HG02938 (cell line): ENCODE results near the gene ARSG.
A peak's percentile ranks its signal among the peaks of the same experiment; 100 is the strongest.
"Not testable (repeated sequence)": the region's sequence is repeated elsewhere in the genome, so short reads cannot be mapped to it uniquely, and the experiment has no call there.

Experiments
- ATAC-seq: cut with Tn5 transposase; IDR thresholded peaks from one replicate; pipeline ENCODE4 v1.9.1; 2021; ENCODE audit warnings: mild to moderate bottlenecking, moderate library complexity; ENCODE audit not compliant: unreplicated experiment

Gene ARSG

DNA sequence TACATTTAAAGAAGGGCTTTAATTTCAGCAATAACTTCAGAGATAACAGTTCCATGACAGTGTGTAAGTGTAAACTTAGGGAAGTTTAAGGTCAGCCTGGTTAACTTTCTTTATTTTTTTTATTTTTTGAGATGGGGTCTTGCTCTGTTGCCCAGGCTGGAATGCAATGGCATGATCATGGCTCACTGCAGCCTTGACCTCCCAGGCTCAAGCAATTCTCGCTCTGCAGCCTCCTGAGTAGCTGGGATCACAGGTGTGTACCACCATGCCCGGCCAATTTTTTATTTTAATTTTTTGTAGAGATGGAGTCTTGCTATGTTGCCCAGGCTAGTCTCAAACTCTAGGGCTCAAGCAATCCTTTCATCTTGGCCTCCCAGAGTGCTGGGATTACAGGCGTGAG is 15.0 kb upstream of the ARSG start:
- ATAC-seq: not testable (repeated sequence)

DNA sequence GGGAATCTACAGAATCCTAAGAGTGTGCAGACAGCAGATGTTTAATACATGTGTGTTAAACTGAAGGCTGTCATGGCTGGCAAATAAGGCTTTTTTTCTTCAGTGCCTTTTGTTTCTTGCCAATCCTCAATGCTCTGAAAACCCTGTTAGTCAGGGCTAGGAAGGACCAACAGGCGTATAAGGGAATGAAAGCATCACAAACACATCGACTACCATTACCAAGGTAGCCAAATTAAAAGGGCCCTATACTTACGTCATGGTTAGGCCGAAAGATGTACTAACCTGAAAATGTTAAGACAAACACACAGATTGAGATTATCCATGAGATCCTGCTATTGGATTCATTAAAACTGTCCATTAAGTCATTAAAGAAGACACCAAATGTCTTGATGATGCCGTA is 13.5 kb upstream of the ARSG start:
- ATAC-seq: no peak

DNA sequence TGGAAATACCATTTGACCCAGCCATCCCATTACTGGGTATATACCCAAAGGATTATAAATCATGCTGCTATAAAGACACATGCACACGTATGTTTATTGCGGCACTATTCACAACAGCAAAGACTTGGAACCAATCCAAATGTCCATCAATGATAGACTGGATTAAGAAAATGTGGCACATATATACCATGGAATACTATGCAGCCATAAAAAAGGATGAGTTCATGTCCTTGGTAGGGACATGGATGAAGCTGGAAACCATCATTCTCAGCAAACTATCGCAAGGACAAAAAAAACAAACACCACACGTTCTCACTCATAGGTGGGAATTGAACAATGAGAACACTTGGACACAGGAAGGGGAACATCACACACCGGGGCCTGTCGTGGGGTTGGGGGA is 9.3 kb upstream of the ARSG start:
- ATAC-seq: not testable (repeated sequence)

DNA sequence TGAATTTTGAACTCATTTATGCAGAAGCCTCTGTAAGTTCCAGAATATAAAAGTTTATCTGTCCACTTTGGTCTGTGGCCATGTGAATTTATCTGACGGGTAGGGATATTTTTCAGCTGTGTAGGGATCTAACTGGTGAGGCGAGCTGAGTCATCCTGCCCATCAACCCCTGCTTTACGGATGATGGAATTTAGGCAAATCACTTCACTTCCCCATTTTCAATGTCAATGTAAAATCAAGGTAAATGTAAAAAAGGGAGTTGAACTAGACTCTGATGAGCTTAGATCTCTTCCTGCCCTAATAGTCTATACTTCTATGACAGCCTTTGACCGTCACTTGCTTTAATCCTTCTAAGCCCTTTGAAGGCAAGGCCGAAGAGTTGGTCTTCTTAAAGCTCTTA is 2.9 kb upstream of the ARSG start:
- no peak for ATAC-seq

DNA sequence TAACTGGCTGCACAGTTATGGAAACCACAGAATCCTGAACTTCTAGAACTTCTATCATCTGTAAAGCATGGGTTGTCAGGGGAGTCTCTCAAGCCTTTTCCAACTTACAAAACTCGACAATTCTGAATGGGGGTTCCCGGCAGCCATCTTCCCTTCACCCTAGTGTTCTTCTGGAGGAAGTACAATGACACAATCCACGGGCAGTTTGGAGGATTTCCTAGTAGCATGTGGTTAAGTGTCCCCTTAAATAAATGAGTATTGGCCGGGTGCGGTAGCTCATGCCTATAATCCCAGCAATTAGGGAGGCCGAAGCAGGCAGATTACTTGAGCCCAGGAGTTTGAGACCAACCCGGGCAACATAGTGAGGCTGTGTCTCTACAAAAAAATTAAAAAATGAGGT is 2.5 kb upstream of the ARSG start:
- ATAC-seq: no peak

DNA sequence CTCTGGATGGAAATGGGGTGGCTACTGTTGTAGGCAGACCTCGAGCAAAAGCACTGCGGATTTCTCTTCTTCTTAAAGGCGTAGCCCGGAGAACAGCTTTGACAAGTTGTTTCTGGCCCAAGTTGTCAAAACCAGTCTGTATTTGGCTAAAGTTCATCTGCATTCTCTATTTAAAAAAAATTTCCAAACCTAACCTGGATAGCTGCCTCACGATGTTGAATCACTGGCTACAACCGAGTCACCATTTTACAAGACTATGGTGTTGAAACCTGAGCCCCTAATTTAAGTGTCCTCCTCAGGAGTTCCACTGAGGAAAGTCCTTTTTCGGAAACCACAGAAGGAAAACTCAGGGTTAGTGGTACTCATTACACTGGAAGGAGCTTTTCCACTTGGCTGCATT is 1.8 kb upstream of the ARSG start:
- no peak for ATAC-seq

DNA sequence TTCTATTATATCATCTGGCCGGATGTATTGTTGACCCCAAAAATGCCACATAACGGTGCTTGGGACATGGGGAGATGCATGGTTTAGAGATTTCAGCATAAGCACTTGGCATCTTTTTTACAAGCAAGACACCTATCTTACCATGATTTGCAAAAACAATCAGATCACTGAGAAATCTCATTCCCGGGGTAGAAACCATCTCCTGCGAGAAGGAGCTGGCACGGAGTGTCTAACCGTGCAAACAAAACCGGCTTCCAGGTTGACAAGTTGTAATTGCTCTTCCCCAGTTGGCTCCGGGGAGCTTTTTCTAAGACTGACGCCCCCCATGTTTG is 1.4 kb upstream of the ARSG start:
- ATAC-seq: no peak

DNA sequence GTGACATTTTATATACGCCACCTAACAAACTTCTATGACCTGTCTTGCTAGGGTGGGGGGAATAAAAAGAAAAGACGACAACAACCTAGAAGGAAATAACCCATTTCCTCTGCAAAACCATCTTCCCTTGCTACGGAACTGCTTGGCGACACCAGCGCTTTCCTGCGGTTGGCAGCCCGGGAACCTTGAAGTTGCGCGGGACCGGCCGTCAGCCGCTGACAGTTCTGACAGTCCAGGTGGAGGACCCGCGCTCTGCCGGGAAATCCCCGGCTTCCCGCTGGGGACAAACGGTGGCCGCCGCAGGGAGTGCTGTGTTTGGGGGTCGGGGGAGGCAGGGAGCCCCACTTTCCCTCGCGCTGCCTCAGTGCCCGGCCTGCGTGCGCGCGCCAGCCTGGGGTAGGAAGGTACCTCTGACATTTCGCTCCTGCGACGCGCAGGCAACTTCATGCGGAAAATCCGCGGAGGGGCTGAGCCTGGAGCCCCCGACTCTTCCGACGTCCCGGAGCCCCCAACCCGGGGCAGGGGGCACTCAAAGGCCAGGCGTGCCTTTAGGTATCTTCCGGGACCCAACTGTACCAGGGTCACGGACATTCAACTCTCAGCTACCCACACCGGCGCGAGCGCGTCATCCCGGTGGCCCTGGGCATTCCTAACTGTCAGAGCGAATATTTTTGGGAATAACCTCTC is 884 bp upstream of the ARSG start:
- no peak for ATAC-seq

DNA sequence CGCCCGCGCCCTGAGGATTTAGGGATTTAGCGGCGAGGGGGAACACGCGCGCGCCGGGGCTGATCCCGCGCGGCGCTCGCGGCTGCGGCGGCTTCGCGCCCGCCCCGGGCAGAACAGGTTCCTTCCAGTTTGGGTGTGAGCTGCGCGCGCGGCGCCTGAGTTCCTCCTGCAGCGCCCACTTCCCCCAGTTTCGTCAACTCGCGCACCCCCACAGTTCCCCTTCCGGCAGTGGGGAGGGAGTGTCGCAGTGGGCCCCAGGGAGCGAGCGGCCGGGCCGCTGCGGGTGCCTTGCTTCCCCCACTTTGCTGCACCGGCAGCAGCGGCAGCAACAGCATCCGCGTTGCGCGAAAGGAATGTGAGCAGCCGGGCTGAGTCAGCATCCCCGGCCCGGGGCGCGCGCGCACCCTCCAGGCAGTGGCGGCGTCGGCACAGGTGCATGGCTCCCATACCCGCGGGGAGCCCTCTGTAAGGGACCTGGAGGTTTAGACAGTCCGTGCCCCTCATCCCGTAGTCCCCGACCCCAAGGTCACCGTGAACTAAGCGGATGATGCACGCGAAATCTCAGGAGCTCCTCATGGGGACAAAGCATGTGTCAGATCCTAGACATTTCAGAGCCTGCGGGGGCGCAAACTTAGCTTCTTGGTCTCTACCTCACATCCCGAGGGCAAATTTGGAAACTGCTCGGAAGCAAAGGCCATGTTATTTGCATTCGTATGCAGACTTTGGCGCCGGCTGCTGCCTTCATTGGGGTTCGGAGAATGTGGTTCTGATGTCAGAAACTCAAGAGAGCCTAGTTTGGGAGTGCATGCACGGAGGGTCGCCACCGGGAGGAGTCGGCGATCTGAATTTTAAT is 767 bp downstream of the ARSG start:
- ATAC-seq: peak; percentile 62

DNA sequence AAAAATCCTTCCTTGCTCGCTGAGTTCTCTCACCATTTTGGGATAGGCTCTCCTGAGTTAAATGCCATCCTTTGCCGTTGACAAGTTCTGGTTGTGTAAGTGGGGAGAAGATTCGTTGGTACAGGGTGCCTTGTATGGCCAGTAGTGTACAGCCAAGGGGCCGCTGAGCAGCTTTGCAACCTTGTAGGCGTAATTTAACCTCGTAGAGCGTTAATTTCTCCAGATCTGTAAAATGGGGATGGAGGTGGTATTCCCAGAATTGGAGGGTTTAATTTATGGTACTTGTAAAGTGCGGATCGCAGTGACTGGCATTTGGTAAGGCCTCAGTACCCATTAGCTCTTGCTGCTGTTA is 1.4 kb downstream of the ARSG start:
- ATAC-seq: no peak

DNA sequence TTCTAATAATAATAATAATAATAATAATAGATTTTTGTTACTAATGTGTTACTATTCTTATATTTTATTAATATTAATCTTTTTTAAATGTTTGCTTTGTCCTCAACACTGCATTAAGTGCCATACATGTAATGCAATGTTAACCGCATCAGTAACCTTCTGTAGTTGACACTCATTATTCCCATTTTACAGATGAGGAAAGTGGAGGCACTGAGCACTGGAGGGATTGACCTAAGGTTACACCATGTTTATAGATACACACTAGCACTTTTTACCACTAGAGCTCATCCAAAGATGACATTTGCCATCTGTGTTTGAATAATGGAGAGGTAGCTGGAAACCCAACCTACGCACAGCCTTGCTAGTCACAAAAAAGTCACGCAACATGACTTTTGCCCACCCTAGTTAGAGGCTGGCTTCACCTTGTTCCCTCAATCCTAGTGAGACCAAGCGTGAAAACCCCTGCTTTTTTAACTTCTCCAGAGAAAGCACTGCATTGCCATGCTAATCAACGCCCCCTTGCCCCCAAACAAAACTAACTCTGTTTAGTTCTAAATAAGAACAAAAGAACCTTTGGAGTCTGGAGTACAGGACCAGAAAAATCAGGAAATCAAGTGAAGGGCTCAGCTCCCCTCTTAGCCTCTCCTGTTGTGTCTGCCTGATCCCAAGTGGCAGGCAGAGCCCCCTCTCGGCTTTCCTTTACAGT is 2.3 kb downstream of the ARSG start:
- ATAC-seq: no peak

DNA sequence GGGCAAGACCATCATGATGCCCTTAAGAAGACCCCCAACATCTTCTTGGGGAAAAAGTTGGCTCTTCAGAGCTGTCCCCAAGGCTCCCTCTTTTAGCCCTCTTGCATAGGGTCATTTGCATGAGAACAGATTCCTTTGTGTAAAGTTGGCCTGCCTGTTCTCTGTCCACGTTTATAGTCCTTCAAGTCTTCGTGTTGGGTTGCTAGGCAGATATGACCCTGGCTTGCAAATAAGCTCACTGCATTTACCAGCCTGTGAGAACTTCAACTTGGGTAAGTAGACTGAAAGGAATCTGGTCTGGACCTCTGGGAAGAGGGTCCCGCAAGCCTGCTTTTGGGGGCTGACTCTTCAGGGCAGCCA is 2.9 kb downstream of the ARSG start:
- ATAC-seq: no peak

DNA sequence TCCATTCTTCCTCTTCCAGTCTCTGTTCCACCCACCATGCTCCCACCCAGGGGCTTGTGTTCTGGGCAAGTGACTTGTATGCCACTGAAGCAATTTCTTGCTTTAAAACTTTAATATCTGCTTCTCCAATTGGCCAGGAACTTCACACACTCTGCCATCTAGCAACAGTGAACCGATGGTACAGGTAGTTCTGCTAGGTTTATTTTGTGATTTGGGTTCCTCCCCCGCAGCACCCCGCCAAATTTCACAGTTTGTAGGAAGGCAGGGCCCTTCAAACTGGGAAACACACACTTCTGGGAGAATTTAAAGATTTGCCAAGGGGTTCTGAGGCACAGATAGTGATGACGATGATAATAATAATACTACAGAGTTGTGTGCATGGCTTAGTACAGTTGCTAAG is 3.3 kb downstream of the ARSG start:
- no peak for ATAC-seq

DNA sequence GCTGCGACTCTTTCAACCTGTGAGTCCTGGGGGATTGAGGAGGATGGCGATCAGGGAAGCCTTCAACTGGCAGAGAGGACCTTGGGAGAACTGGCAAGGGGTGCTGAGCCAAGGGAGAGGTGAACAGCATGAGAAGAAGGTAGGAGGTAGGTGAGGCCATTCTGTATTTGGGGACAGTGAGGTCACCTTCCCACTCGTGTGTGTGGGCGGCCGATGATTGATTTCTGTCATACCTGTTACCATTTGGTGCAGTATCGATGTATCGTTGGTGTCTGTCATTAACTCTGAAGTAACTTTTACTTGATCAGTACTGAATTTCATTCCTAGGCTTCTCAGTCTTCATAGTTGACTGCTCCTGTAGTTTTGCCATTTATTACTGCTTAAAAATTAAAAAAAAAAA is 3.8 kb downstream of the ARSG start:
- no peak for ATAC-seq

DNA sequence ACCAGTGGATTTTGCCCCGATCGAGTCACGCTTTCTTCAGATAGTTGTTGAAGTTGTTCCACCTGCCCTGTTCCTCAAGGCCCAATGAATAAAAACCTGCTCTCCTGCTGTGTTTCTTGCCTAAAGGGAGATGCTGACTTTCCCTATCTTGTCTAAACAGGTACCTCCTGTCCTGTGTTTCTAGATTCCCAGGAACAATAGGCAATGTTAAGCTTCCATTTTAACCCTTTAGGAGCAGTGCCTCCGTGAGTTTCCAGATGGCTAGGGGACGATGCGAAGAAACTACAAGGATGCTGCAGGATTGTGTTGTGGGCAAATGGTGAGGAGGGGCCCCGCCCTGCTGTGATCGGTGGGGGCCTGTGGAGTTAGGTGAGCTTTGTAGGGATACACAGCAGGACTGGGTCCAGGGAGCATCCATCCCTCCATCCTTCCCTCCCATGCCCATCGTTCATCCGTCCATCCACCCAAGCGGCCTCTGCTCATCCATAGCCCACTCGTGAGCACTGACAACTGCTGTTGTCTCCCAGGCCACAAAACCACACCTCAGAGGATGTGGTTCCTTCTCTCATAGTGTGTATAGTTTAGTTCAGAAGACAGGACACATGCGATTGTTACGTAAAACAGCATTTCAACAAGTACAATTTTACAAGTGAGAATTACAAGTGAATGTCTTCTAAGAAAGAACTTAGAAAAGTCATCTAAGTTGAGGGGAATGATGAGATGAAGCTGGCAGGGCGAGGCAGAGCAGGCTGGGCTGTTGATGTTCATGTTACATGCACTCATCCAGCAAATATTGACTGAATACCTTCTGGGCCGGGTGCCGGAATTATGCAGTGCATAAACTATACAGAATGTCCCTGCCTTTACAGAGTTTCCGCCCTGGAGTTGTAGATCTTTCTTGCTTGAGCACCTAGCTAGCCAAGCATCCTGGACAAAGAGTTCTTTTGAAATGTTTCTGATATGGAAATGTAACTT is 5.2 kb downstream of the ARSG start:
- no peak for ATAC-seq

DNA sequence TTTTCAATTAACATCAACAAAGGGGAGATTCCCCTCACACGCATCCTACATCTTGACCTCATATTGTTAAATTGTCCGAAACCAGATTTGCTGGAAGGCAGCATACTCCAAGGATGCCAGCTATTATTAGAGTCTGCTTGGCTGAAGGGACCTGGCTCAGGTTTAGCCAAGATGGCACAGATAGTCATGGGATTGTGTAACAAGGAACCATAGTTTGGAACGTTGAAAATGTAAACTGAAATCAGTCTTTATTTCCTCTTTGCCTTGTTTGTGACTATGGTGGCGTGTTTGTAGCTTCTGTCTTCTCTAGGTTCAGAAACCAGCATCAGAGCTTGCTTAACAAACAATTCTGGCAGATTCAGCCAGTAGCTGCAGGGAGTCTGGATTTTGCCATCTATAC is 5.9 kb downstream of the ARSG start:
- ATAC-seq: no peak

DNA sequence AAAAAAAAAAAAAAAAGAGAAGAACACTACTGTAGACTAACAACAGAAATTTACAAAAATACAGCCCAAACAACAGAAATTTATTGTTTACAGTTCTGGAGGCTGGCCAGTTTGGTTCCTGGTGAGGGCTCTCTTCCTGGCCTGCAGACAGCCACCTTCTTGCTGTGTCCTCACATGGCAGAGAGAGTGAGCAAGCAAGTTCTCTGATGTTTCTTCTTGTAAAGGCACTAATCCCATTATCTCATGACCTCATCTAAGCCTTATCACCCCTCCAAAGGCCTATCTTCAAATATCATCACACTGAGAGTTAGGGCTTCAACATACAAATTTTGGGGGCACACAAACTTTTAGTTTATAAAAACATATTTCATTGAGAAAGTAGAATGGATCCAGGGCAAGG is 7.3 kb downstream of the ARSG start:
- ATAC-seq: no peak

DNA sequence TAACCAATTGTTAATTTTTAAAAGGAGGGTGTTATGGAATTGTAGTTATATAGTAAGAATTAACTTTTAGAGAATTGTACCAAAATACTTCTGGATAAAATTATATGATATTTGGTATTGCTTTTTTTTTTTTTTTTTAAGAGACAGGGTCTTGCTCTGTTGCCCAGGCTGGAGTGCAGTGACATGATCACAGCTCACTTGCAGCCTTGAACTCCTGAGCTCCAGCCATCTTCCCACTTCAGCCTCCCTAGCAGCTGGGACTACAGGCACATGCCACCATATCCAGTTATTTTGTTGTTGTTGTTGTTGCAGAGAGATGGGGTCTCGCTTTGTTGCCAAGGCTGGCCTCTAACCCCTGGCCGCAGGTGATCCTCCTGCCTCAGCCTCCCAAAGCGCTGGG is 8.5 kb downstream of the ARSG start:
- no peak for ATAC-seq

DNA sequence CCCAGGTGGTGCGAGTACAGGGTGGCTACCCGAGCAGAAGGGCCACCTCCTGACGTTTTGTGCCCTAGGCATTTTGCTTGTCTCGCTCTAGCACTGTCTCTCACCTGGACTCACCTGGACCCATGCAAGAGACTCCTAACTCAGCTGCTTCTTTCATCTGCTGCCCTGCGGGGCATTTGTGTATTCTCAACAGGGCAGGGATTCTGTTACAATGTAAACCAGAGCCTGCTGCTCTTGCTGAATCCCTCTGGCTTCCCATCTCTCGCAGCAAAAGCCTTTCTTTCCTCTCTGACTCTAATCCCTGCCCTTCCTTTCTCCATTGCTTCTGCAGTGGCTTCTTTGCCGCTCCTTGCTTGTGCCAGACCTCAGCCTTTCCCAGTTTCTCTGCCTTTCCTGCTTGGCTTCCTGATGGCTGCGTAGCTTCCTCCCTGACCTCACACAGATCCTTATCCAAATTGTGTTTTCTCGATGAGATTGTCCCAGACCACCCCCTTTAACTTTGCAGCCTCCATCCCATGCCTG is 10.2 kb downstream of the ARSG start:
- ATAC-seq: no peak

DNA sequence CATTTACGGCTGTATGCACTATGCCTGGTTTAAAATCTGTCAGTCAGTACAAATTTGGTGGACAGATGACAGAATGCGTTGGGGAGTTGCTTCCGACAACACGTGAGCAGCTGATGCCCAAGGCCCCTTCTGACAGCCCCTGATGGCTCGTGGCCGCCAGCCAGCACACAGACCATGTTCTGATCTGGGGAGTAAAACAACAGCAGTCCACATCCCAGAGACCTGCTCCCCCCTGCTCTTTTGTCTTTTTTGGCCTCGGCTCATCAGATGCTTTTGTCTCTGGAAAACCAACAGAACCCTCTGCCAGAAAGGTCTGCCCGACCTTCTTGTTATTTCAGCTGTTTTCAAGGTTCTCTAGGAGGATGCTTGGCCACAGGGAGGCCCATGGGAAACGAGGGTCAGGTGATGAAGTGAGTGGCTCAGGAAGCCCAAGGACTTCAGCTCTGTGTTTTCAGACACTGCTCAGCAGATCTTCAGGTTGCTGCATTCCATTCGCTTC is 10.8 kb downstream of the ARSG start:
- ATAC-seq: no peak

DNA sequence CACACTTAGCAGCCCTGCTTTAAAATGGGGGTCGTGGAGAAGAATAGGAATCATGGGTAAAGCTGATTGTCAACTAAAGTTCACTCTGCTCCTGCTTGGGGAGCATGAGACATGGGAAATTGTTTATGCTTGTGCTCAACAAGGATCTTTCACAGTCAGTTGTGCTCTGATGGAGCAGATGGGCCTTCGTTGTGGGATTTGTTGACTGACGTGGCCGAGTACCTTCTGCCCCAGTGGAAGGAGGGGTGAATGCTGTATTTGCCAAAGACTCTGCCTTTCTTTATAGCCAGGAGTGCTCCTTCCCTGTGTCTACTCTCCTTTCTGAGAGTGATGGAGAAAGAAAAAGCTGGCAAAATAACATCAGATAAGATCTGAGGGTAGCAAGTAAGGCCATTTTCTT is 11.4 kb downstream of the ARSG start:
- no peak for ATAC-seq
